ENCODE measurements around the gene MRFAP1. TPM values are rescaled to one million over a fixed set of nuclear protein-coding genes. Genes with fewer than 3 reads are reported as not detected.

MRFAP1 gene
- 100 to 1,000 TPM; 148 to 153 TPM for total RNA-seq
- 100 to 1,000 TPM; 141 to 186 (median 155) TPM for polyA plus RNA-seq
- total RNA-seq = 103 to 187 (median 162) reads per million in 6 experiments

DNA sequence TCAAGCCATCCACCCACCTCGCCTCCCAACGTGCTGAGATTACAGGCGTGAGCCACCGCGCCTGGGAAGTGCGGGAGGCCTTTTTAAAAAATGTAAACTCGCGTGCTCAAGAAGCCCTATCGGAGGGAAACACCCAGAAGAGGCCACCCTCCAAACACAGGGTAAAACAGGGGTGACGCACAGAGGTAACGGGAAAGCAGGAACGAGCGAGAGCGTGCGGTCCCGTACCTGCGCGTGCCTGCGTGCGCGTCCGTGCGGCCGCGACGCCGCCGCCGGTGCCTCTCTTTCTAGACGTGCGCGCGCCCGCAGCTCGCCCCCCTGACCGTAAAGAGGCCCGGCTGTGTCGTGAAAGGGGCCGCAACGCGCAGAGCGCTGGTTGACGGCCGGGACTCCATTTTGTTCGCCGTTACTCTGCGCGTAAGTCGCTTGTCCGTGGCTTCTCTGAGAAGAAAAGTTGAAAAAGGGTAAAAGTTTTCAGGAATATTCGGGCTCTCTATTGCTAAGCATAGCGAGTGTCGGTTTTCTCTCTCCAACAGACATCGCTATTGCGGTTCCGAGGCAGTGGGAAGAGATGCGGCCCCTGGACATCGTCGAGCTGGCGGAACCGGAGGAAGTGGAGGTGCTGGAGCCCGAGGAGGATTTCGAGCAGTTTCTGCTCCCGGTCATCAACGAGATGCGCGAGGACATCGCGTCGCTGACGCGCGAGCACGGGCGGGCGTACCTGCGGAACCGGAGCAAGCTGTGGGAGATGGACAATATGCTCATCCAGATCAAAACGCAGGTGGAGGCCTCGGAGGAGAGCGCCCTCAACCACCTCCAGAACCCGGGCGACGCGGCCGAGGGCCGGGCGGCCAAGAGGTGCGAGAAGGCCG is at the start of gene MRFAP1:
MRFAP1 (plus strand) TSS at position 394 of the 872 bp plus-strand sequence; CDS start at position 572, 178 bp downstream.
- DNase-seq (peak; percentile 91 to 97 (median 94)), ATAC-seq (peak; percentile 84 to 89)
- Mint-ChIP-seq H3K27me3 (no peaks in the 10 kb centered on the region), H3K27ac (peak within 1 kb of the TSS; percentile 98 to 100 (median 99)), H3K4me1 (peaks cover 25 to 45% (median 41%) of the 10 kb centered on the region in 4 donors), H3K36me3 (peaks cover 8 to 36% (median 16%) of the 10 kb centered on the region in 3 donors), H3K9me3 (no peaks in the 10 kb centered on the region), H3K4me3 (peak within 1 kb of the TSS; percentile 97 to 100 (median 99))
- POLR2A ChIA-PET = interaction anchor here (0.6 to 8.5 kb wide), 43 partner anchors 9 to 1788 kb away, joined by 3 to 165 read pairs (median 5); partner anchors contain the start of genes AFAP1, BLOC1S4, GRPEL1 and MAN2B2

DNA sequence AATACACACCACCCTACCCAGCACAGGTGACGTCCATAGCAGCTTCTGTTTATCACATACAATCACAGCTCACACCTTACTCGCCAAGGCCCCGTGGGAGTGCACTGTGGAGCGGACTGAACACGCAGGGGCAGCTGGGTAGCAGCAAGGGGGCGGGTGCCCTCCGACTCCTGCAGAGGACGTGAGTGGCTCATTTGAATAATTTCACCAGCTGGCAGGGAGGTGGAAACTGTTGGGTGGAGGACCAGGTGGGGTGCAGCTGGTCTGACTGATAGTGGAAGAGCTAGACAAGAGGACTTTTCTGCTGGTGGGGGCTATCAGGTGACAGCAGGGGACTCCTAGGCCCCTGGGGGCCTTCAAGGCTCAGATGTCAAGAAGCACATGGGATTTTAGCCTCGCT is 49.2 kb upstream of the MRFAP1 start:
- H3K4me1 Mint-ChIP-seq = peaks cover 0 to 3% (median 1%) of the 10 kb centered on the region in 4 donors
- H3K9me3 Mint-ChIP-seq = no peaks in the 10 kb centered on the region
- no peak for ATAC-seq
- peak overlapping the region in 1 of 10 donors; percentile 44 for H3K27ac Mint-ChIP-seq
- H3K4me3 Mint-ChIP-seq = no peak overlapping the region
- DNase-seq = no peak
- no peaks in the 10 kb centered on the region for H3K27me3 Mint-ChIP-seq
- POLR2A ChIA-PET = no interaction called here
- H3K36me3 Mint-ChIP-seq = peaks cover 0 to 62% (median 10%) of the 10 kb centered on the region in 3 donors

DNA sequence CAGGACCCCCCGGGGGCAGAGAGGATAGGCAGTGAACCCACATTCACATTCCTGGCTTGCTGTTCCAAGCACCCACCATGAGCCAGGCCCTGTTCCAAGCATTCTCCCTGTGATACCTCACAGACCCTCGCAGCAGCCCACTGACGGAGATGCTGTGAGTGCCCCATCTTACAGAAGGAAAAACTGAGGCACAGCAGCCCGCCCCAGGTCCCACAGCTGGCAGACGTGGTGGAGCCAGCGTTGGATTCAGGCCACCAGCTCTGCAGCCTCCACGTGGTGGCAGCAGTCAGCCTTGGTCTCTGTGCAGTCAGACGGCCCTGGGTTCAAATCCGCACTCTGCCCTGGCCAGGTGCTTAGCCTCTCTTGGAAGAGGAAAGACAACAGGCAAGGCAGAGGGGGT is 48.7 kb upstream of the MRFAP1 start:
- POLR2A ChIA-PET = no interaction called here
- H3K4me1 Mint-ChIP-seq = peaks cover 0 to 3% (median 1%) of the 10 kb centered on the region in 4 donors
- H3K4me3 Mint-ChIP-seq = no peak overlapping the region
- H3K36me3 Mint-ChIP-seq = peaks cover 0 to 61% (median 10%) of the 10 kb centered on the region in 3 donors
- H3K9me3 Mint-ChIP-seq = no peaks in the 10 kb centered on the region
- no peak for DNase-seq
- no peaks in the 10 kb centered on the region for H3K27me3 Mint-ChIP-seq
- no peak overlapping the region for H3K27ac Mint-ChIP-seq
- ATAC-seq = no peak

DNA sequence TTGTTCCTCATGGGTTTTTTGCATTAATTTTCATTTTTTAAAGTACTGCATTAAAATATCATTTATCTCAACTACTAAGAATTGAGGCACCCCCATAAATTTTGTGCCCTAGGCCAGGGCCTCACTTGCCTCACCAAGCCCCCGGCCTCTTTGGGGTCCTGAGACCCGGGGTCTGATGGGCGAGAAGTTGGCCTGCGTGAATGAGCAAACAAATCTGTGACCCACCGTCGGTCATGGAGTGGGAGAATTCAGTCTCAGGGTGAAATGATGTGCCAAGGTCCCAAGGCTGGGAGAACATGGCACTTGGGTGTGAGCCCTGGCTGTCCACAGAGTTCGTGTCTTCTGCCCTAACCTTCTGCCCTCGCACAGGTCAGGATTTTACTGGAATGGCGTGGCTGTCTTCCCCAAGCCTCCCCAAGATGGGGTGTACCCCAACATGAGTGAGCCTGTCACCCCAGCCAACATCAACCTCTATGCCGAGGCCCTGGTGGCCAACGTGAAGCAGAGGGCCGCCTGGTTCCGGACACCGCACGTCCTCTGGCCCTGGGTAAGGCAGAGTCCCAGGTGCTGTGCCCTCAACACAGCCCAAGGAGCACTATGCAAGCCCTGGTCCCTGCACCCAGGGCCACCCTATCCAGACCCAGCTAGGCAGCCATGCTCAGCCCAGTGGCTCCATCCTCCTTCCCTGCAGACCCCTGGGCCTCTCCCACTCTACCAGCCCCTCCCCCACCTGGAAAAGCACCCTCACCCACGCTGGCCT is 47.5 kb upstream of the MRFAP1 start:
- Mint-ChIP-seq H3K9me3 (no peaks in the 10 kb centered on the region), H3K27ac (no peak overlapping the region), H3K36me3 (peaks cover 0 to 54% (median 13%) of the 10 kb centered on the region in 3 donors), H3K27me3 (no peaks in the 10 kb centered on the region), H3K4me3 (no peak overlapping the region), H3K4me1 (peaks cover 0 to 3% (median 1%) of the 10 kb centered on the region in 4 donors)
- POLR2A ChIA-PET = no interaction called here
- ATAC-seq = no peak
- no peak for DNase-seq

DNA sequence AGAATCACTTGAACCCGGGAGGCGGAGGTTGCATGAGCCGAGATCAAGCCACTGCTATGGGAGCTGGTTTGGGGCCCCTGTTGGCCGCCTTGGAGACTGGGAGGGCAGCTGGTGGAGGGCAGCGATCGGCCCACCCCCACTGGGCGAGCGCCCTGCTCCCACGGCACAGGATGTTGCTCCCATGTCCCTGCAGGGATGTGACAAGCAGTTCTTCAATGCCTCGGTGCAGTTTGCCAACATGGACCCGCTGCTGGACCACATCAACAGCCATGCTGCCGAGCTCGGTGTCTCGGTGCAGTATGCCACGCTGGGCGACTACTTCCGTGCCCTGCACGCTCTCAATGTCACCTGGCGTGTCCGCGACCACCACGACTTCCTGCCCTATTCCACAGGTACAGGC is 46.1 kb upstream of the MRFAP1 start:
- H3K36me3 Mint-ChIP-seq = peaks cover 0 to 52% (median 13%) of the 10 kb centered on the region in 3 donors
- POLR2A ChIA-PET = no interaction called here
- H3K4me3 Mint-ChIP-seq = no peak overlapping the region
- H3K9me3 Mint-ChIP-seq = no peaks in the 10 kb centered on the region
- H3K27me3 Mint-ChIP-seq = no peaks in the 10 kb centered on the region
- ATAC-seq = no peak
- H3K27ac Mint-ChIP-seq = no peak overlapping the region
- no peak for DNase-seq
- peaks cover 0 to 3% (median 1%) of the 10 kb centered on the region in 4 donors for H3K4me1 Mint-ChIP-seq

DNA sequence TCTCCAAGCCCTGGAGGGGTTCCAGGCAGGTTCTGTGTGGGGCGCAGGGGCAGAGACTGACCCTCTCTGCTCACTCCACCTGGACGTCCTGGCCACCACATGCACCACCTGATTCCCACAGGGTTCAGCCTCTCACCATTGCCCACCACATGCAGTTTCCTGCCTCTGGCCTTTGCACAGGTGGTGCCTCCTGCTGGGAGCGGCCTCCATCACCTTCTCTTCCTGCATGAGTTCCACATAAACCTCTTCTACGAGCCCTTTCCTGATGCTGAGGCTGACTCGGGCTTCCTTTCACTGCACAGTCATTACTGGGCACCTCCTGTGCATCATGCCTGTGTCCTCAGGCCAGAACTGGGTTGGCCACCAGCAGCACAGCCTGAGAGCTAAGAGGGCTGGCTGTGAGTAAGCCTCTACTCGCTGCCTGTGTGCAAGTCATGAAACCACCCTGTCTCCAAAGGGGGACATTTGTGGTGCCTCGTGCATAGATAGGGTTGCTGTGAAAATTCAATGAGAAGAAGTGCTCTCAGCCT is 45.6 kb upstream of the MRFAP1 start:
- no peaks in the 10 kb centered on the region for H3K27me3 Mint-ChIP-seq
- no peak for DNase-seq
- H3K27ac Mint-ChIP-seq = no peak overlapping the region
- peaks cover 0 to 53% (median 15%) of the 10 kb centered on the region in 3 donors for H3K36me3 Mint-ChIP-seq
- peaks cover 0 to 3% (median 1%) of the 10 kb centered on the region in 4 donors for H3K4me1 Mint-ChIP-seq
- H3K9me3 Mint-ChIP-seq = no peaks in the 10 kb centered on the region
- no peak overlapping the region for H3K4me3 Mint-ChIP-seq
- POLR2A ChIA-PET = no interaction called here
- ATAC-seq = no peak

DNA sequence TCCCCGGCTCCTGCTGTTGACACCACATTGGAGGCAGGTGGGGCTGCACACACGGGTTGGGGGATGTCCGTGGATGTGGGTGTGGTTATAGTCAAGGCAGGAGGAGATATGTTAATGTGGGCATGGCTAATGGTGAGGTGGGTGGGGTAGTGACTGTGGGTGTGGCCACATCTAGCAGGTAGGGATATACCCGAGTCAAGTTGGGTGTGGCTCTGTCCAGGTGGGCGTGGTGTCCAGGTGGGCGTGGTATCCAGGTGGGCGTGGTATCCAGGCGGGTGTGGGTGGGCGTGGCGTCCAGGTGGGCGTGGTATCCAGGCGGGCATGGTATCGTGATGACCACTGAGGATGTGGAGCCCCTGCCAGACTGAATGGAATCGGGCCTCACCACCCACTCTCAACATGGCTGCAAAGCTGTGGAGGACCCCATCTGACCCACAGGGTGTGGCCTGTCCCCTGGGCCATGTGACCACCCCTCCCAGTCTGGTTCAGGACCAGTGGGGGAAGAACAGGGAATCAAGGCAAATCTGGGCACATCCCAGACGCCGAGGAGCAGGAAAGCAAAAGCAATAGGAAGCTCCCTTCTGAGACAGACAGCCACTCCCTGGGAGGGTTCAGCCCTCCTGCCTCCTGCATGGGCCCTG is 44.5 kb upstream of the MRFAP1 start:
- peaks cover 0 to 3% (median 1%) of the 10 kb centered on the region in 4 donors for H3K4me1 Mint-ChIP-seq
- peaks cover 0 to 52% (median 22%) of the 10 kb centered on the region in 3 donors for H3K36me3 Mint-ChIP-seq
- no peaks in the 10 kb centered on the region for H3K27me3 Mint-ChIP-seq
- POLR2A ChIA-PET = no interaction called here
- DNase-seq (no peak), ATAC-seq (peak in 1 of 2 donors; percentile 27)
- no peaks in the 10 kb centered on the region for H3K9me3 Mint-ChIP-seq
- no peak overlapping the region for H3K4me3 Mint-ChIP-seq
- no peak overlapping the region for H3K27ac Mint-ChIP-seq

DNA sequence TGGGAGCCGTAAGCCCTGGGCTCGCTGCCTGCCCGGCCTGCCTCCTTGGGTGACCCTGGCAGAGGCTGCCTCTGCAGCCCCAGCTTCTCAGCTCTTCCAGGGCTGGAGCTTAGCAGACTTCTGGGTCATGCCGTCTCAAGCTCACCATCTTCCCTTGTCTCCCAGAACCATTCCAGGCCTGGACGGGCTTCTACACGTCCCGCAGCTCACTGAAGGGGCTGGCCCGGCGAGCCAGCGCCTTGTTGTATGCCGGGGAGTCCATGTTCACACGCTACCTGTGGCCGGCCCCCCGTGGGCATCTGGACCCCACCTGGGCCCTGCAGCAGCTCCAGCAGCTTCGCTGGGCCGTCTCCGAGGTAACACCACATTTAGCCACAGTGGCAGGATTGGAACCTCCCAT is 43.5 kb upstream of the MRFAP1 start:
- H3K9me3 Mint-ChIP-seq = no peaks in the 10 kb centered on the region
- H3K27me3 Mint-ChIP-seq = no peaks in the 10 kb centered on the region
- ATAC-seq (no peak), DNase-seq (no peak)
- H3K4me3 Mint-ChIP-seq = no peak overlapping the region
- POLR2A ChIA-PET = no interaction called here
- H3K36me3 Mint-ChIP-seq = peaks cover 0 to 54% (median 26%) of the 10 kb centered on the region in 3 donors
- H3K4me1 Mint-ChIP-seq = peaks cover 0 to 3% (median 0%) of the 10 kb centered on the region in 4 donors
- H3K27ac Mint-ChIP-seq = no peak overlapping the region

DNA sequence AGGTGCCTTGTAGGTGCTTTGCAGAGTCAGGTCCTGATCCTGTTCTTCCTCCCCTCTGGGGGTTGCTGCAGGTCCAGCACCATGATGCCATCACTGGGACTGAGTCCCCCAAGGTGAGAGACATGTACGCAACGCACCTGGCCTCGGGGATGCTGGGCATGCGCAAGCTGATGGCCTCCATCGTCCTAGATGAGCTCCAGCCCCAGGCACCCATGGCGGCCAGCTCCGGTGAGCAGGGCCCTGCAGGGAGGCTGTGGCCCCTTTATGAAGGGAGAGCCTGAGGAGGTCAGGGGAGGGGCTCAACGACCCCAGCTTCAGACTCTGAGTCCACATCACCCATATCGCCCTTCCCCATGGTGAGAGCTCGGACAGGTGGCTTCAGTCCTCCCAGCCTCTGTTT is 42.4 kb upstream of the MRFAP1 start:
- no peak for ATAC-seq
- POLR2A ChIA-PET = no interaction called here
- H3K36me3 Mint-ChIP-seq = peaks cover 0 to 59% (median 35%) of the 10 kb centered on the region in 3 donors
- H3K27me3 Mint-ChIP-seq = no peaks in the 10 kb centered on the region
- no peak for DNase-seq
- H3K27ac Mint-ChIP-seq = no peak overlapping the region
- peaks cover 0 to 3% (median 0%) of the 10 kb centered on the region in 4 donors for H3K4me1 Mint-ChIP-seq
- no peak overlapping the region for H3K4me3 Mint-ChIP-seq
- no peaks in the 10 kb centered on the region for H3K9me3 Mint-ChIP-seq

DNA sequence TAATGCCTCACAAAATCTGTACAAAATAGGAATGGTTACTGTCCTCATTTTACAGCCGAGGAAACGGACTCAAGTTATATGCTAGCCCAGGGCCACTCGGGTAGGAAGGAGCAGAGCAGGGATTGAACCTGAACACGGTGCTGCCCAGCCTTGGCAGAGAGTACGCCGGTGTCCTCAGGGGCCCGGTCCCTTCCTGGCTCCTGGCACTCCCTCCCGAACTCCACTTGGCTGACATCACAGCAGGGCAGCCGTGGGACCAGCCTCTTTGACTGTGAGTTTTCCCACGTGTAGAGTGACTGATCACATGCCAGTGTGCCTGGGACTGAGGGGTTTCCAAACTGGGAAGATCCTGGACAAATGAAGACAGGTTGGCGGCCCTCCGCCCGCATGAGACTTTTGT is 41.8 kb upstream of the MRFAP1 start:
- Mint-ChIP-seq H3K4me3 (no peak overlapping the region), H3K9me3 (peaks cover 0 to 3% (median 0%) of the 10 kb centered on the region in 9 donors), H3K27ac (peak overlapping the region in 1 of 10 donors; percentile 45), H3K4me1 (peaks cover 0 to 5% (median 0%) of the 10 kb centered on the region in 4 donors), H3K27me3 (no peaks in the 10 kb centered on the region), H3K36me3 (peaks cover 0 to 58% (median 38%) of the 10 kb centered on the region in 3 donors)
- ATAC-seq (no peak), DNase-seq (no peak)
- POLR2A ChIA-PET = interaction anchor here (0.8 kb wide), 1 partner anchor 25 kb away, joined by 5 read pairs; no protein-coding TSS in a partner anchor

DNA sequence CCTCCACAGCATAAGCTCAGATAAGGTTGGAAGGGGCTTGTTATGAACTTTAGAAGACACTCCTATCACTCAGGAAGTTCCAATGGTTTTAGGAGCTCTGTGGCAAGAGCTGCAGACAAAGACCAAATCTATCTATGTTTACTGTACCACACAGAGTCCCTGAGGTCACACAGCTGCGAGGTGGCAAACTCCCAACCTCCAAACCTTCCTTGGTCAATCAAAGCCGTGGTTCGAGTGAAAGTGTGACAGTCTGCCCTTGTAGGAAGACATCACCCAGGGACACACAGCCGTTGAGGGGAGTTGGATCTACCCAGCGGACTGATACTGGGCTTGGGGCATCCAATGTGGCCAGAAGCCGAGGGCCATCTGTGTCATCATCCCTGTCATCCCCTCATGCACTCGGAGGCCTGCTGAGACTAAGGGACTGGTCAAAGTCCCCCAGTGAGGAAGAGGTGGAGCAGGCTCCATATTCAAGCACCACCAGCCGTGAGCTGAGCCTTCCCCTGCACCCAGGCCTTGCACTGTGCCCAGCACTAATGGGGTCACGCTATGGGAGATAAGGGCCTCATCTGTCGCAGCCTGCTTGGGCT is 38.7 kb upstream of the MRFAP1 start:
- ATAC-seq (no peak), DNase-seq (no peak)
- peaks cover 0 to 2% (median 0%) of the 10 kb centered on the region in 4 donors for H3K4me1 Mint-ChIP-seq
- H3K27me3 Mint-ChIP-seq = no peaks in the 10 kb centered on the region
- peaks cover 6 to 79% (median 59%) of the 10 kb centered on the region in 3 donors for H3K36me3 Mint-ChIP-seq
- peaks cover 0 to 13% (median 4%) of the 10 kb centered on the region in 9 donors for H3K9me3 Mint-ChIP-seq
- POLR2A ChIA-PET = interaction anchor here (0.6 kb wide), 2 partner anchors 73 to 89 kb away, joined by 3 read pairs; no protein-coding TSS in a partner anchor
- no peak overlapping the region for H3K27ac Mint-ChIP-seq
- no peak overlapping the region for H3K4me3 Mint-ChIP-seq

Data from naive thymus-derived CD8-positive, alpha-beta T cell (primary cell).